GM19452 (cell line): Measurements from ENCODE around the gene CREB5.
A peak's percentile ranks its signal among the peaks of the same experiment; 100 is the strongest.
"Not testable (repeated sequence)": the region's sequence is repeated elsewhere in the genome, so short reads cannot be mapped to it uniquely, and the experiment has no call there.

ENCODE experiments used
- ATAC-seq: cut with Tn5 transposase; IDR thresholded peaks from one replicate; pipeline ENCODE4 v1.9.1; 2021; ENCODE audit not compliant: unreplicated experiment

The CREB5 gene

GRCh38 chr7:28546067-28546466 lies 133.7 kb downstream of the CREB5 start:
- no peak for ATAC-seq

- no peak for ATAC-seq
Measured at GRCh38 chr7:28547115-28547514, 134.8 kb downstream of the CREB5 start.

- ATAC-seq, result no peak
Measured at GRCh38 chr7:28548416-28548815, 136.1 kb downstream of the CREB5 start.

- ATAC-seq, result no peak
Measured at GRCh38 chr7:28549998-28550397, 137.7 kb downstream of the CREB5 start.

GRCh38 chr7:28550580-28551186 lies 138.4 kb downstream of the CREB5 start:
- ATAC-seq, result no peak

GRCh38 chr7:28551331-28551730 lies 139.0 kb downstream of the CREB5 start:
- no peak for ATAC-seq

- ATAC-seq, result not testable (repeated sequence)
Measured at GRCh38 chr7:28551766-28552165, 139.4 kb downstream of the CREB5 start.

GRCh38 chr7:28554802-28555471 lies 142.6 kb downstream of the CREB5 start:
- ATAC-seq, result no peak

- ATAC-seq, result no peak
Measured at GRCh38 chr7:28556025-28556424, 143.7 kb downstream of the CREB5 start.

GRCh38 chr7:28556671-28557070 lies 144.4 kb downstream of the CREB5 start:
- no peak for ATAC-seq

GRCh38 chr7:28558236-28558635 lies 145.9 kb downstream of the CREB5 start:
- no peak for ATAC-seq

GRCh38 chr7:28560767-28561166 lies 148.4 kb downstream of the CREB5 start:
- no peak for ATAC-seq

- no peak for ATAC-seq
Measured at GRCh38 chr7:28564033-28564432, 151.7 kb downstream of the CREB5 start.

GRCh38 chr7:28564755-28565374 lies 152.5 kb downstream of the CREB5 start:
- no peak for ATAC-seq

- ATAC-seq, result no peak
Measured at GRCh38 chr7:28565980-28566379, 153.7 kb downstream of the CREB5 start.

- ATAC-seq, result peak; percentile 89
Measured at GRCh38 chr7:28570113-28570969, 158.0 kb downstream of the CREB5 start.

- no peak for ATAC-seq
Measured at GRCh38 chr7:28570970-28571288, 158.6 kb downstream of the CREB5 start.

- ATAC-seq, result no peak
Measured at GRCh38 chr7:28571405-28571804, 159.1 kb downstream of the CREB5 start.

- no peak for ATAC-seq
Measured at GRCh38 chr7:28572321-28573058, 160.2 kb downstream of the CREB5 start.

GRCh38 chr7:28573059-28573553 lies 160.8 kb downstream of the CREB5 start:
- ATAC-seq, result no peak
